GM19463 (cell line): ENCODE results near the gene ARHGAP42.

Experiments used
- ATAC-seq: cut with Tn5 transposase; IDR thresholded peaks from one replicate; pipeline ENCODE4 v1.9.1; 2021; ENCODE audit warnings: mild to moderate bottlenecking, moderate library complexity; ENCODE audit not compliant: unreplicated experiment

Gene ARHGAP42

DNA sequence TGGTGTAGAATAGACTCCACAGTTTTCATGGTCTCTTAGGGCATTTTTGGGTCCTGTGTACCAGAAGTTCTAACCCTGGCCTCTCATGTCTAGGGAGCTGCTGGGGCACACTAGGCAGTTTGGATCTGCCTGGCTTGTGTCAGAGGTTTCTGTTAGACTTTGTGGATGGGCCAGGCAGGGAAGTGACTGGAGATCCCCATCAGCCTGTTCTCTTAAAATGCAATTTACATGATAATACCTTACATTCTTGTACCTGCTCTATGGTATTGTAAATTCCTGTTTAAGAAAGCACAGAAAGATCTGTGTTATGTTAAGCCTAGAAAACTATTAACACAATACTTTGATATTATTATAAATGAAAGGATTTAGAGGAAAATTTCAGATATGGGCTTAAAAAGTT lies 104.0 kb downstream of the ARHGAP42 start:
- ATAC-seq, result no peak

DNA sequence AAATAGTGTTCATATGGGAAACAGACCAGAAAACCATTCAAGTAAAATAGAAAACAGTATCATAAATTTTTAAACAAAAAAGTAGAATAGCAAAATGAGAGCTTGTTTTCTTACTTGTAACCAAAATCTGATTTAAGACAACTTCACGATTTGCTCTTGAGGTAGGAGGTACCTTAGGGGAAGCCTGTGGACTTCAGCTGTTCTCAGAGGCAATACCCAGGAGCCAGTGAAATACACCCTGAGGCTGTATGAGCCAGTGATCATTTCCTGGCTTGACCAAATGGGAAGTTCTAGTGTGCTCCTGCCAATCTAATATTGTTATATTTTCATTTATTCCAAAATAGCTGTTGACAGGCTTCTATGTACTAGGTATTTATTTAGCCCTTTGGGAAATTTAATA lies 104.8 kb downstream of the ARHGAP42 start:
- no peak for ATAC-seq

DNA sequence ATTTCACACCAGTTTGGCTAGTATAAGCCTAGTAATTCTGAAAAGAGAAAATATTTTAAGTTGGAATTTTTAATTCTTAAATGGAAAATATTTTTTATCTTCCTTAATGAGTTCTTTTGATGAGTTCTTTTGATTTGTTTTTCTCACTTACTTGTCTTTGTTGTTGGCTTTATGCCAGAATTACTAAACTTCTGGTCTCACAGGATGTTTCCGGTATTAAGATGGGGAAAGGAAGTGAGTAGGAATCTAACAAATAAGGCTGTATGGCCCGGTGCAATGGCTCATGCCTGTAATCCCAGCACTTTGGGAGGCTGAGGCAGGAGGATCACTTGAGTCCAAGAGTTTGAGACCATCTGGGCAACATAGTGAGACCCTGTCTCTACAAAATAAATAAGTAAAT lies 106.4 kb downstream of the ARHGAP42 start:
- ATAC-seq, result no peak

DNA sequence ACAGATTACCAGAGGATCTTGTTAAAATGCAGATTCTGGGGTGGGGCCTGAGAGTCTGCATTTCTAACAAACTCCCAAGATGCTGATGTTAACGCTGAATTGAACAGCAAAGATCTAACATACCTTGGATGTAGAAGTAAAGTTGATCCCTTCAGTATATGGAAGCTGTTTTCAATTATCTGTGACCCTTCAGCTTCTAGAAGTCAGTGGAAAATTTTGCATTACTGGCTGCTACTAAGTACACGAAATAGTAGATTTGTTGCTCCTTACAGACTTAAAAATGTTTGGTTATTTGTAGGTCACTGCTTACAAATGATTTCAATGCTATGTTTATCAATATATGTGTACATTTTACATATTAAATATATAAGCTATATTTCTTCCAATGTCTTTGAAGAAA lies 107.4 kb downstream of the ARHGAP42 start:
- no peak for ATAC-seq

DNA sequence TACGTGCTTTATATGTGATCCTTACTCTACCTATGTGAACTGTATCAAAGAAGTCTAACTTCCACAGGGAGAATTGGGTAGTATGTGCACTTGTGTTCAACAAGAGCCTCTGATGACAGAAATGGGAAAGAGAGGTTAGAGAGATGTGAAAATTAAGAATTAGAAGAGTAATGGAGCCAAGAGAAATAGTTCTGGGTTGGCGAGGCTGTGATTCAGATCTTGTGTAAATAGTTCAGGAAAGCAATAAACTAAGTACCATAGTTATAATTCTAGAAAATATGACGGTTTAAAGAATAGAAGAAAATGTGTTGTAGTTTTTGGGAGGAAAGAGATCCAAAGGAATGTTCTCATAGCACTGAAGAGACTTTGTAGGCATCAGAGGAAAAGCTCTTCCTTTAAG lies 112.4 kb downstream of the ARHGAP42 start:
- no peak for ATAC-seq

DNA sequence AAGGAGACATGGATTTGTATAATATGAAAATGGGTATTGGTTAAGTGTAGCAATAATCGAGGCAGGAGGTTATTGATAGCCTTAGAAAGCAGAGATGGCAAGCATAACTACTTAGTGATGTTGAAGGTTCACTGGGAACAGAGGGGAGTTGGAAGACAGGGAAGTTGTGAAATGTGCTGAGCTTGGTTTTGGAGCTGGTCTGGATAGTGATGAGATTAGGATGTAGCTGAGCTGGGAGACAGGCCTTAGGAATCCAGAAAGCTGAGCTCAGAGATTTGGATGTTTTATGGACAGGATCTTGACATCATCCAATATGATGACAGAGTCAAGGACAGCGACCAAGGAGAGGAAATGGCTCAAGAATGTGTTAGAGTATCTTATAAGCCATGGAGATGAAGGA lies 113.1 kb downstream of the ARHGAP42 start:
- no peak for ATAC-seq

DNA sequence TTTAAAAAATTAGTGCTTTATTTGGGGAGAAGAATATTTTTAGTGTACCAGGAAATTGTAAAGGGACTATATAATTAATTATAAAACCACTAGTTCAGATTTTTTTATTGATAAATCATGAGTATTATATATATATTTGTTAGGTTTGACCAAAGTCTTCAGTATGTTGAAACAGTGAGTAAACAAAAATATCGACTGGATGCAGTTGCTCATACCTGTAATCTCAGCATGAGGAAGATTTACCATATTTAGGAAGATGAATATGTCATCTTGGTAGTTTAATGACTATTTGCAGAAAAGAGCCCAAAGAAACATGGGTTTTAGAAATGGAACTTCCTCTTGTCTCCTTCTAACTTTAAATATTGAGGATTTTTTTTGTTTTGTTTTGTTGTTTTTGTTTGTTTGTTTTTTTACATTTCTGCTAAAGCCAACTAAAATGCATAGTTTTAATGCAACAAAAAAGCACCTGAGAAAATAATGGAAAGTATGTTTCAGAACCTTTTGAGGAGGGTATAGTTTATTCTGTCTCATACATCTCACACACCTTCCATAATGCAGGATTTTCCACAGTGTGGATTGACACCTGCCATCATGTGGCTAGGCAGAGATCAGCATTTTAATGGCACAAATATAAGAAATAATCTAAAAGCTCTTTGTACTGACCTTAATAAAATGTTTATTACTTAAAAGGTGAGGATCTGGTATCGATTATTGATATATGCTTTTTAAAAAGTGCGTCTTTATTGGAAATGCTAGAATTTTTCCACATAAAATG lies 114.3 kb downstream of the ARHGAP42 start:
- ATAC-seq, result no peak

DNA sequence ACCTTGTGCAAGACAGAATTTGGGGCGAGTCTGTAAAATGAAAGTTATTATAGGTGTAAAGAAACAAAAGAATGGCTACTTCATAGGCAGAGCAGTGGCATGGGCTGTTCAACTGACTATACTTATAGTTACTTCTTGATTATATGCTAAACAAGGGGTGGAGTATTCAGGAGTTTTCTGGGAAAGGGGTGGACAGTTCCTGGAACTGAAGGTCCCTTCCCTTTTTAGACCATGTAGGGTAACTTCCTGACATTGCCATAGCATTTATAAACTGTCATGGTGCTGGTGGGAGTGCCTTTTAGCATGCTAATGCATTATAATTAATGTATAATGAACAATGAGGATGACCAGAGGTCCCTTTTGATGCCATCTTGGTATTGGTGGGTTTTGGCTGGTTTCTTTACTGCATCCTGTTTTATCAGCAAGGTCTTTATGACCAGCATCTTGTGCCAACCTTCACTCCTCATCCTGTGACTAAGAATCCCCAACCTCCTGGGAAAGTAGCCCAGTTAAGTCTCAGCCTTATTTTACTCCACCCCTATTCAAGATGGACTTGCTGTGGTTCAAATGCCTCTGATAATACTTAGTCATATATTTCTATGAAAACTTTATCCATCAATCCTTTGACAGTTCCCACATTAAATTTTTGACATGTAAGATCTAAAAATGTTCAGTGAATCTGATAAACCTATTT lies 118.6 kb downstream of the ARHGAP42 start:
- no peak for ATAC-seq

DNA sequence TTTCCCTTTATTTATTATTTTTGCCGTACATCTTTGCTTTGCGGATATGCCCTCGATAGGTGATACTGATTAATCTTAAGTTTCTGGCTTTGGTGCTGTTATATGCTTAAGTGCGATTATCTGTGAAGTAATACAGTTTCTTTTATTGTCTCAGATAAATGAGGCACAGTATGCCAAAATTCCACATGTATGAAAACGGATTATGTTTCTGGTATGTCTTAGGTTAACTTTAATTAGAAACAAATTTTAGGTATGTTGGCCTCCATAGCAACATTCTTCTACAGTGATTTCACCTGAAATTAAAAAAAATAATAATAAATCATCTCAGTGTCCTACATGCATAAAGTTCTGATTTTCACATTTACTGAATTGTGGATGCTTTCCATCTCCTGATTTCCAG lies 119.2 kb downstream of the ARHGAP42 start:
- ATAC-seq, result no peak

DNA sequence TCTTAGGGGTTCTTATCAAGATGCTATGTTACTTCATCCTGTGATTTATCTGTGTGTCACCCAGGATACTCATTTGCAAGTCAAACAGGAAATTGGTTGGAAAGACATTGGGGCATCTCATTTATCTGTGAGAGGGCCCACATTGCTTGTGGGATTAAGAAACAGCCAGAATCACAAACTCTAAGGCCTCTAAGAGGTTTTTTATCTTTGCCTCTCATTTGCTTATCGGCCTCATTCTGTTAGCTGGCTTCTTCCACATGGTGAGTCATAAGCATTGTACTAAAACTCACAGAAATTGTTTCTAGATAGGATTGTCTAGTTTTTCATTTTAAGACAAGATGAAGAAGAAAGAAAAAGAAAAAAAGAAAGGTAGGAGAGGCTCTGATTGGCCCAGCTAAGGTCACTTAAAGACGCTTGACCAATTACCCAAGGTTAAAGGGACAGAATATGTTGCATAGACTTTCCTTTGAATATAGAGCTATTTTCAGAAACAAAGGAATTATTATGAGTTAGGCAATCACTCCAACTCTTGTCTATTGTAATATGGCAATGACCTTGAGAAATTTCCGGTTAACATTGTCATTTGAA lies 121.9 kb downstream of the ARHGAP42 start:
- no peak for ATAC-seq

DNA sequence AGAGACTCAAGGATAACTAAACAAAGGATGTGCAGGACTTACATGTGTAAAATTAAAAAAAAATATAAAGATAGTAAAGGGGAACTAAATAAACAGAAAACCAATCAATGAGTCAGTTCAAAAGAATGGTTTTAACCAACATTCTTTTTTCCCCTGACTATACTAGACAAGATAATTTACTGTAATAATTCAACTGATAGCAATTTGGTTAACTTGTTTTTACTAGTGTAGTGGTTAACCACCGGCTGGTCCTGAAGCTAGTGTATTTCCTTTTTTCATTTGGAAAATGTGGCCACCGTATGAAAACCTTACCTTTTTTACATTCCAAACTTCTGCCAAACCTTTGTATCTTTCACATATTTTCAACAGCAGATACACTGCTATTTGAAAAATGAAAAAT lies 123.1 kb downstream of the ARHGAP42 start:
- ATAC-seq, result no peak

DNA sequence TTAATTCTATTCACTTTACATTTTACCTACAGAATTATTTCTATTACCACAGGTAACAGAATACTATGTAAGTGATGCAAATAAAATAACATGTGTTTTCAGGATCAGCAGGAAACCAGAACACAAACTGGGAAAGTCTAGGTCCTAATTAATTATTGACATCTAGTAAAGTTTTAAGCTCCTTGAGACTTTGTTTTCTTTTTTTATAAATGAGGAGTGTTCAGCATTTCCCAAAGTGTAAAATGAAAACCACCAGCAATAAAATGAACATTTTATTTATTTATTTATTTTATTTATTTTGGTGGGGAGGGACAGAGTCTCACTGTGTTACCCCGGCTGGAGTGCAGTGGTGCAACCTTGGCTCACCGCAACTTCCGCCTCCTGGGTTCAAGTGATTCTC lies 123.6 kb downstream of the ARHGAP42 start:
- no peak for ATAC-seq

DNA sequence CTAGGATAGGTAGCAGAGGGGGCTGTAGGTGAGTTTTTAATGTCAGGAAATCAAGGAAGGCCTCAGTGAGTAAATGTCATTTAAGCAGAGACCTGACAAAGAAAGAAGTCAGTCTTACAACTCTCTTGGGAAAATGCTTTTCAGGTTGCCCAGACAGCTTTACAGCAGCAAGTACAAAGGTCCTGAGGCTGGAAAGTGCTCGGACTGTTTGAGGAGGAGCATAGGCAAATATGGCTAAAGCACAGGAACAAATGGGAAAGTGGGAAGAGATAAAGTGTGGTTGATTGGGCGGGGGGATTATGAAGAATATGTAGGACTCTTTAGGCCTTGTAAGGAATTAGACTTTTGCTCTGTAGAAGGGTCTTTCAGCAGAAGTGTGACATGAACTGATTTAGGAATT lies 125.4 kb downstream of the ARHGAP42 start:
- no peak for ATAC-seq

DNA sequence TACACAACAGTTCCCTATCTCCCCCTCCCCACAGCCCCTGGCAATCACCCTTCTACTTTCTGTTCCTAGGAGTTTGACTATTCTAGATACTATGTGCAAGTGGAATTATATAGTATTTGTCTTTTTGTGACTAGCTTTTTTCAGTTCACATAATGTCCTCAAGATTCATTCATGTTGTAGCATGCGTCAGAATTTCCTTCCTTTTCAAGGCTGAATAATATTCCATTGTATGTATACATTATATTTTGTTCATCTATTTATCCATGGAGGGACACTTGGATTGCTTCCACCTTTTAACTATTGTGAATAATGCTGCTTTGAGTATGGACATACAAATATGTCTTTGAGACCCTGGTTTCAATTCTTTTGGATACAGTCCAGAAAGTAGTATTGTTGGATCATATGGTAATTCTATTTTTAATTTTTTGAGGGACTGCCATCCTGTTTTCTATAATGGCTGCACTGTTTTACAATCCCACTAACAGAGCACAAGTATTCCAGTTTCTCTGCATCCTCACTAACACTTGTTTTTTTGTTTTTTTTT lies 128.8 kb downstream of the ARHGAP42 start:
- ATAC-seq, result no peak

DNA sequence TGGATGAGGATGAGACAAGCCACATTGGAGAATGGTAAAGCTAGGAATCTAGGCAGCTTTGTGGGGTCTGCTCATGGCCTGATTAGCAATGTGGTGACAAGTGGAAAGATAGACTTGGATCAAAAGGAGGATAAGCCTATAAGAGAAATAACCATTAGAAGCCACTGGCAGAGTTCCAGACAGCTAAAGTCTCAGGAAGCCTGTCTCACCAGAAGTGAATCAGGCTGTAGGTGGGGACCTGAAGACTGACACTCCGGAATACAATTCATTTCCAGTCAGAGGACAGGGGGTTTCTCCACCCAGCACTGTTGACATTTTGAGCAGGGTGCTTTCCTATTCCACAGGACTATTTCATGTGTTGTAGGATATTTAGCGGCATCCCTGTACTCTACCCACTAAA lies 129.7 kb downstream of the ARHGAP42 start:
- ATAC-seq, result no peak

DNA sequence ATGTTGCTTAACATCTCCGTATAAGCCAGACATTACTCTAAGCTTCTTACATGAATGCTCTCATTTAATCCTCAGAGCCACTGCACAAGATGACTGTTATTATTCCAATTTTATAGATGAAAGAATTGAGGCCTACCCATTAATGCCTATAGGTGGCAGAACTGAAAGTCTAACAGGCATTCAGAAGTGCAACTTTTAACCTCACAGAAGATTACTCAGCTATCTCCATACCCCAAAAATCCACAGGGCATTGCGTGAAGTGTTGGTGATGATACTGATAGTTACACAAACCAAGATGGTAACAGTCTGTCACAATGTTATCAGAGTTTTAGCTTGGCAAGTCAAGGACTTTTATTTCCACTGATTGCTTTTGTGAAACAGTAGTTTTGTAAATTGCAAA lies 130.5 kb downstream of the ARHGAP42 start:
- ATAC-seq, result no peak

DNA sequence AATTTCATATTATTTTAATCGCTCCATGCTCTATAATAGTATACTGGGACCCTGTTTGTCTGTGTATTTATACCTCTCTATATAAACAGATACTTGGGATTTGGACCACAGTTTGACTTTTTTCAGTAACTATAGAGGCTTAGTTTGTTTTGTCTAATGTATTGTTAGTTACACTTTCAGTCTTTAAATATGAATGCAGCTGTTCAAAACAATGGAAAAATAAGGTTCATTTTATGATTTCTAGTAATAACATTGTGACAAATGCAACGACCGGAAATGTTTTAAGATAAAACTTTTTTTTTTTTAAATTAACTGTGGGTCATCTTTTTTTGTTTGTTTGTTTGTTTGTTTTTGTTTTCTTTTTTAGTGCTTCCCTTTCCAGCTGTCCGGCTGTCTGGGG lies 133.5 kb downstream of the ARHGAP42 start:
- no peak for ATAC-seq

DNA sequence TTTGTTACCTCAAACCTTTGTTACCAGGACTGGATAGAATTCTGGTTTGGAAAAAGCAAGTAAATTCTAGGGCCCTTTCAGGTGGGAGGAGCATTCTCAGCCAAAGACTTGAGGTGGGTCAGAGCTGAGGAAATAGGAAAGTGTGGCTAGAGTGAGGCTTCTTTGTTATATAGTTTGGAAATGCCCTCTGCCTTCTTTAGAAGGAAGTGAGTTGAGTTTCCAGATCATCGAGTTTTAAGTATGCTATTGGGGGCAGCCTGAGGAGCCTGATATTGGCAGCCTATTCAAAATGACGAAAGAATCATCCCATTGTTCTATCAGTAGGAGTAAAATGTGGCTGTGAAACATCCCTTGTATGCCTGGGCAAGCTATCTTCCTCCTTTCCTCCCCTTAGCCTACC lies 134.1 kb downstream of the ARHGAP42 start:
- ATAC-seq, result no peak

DNA sequence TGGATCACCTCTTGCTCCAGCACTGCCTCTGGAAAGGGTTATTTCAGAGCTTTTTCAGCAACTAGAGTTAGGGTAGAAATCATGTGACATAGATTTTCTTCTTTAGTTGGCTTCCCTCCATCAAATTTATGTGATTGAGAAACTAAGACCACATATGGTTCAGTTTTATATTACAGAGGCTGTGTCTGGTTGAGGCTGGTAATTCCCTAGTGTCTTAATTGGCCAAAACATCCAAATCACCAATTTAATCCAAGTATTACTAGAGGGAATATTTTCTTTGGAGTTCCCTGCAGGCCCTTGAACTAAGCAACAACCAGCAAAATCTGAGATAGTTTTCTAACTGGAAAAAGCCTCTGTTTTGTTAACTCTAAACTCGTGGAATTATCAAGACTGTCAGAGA lies 136.3 kb downstream of the ARHGAP42 start:
- ATAC-seq, result no peak

DNA sequence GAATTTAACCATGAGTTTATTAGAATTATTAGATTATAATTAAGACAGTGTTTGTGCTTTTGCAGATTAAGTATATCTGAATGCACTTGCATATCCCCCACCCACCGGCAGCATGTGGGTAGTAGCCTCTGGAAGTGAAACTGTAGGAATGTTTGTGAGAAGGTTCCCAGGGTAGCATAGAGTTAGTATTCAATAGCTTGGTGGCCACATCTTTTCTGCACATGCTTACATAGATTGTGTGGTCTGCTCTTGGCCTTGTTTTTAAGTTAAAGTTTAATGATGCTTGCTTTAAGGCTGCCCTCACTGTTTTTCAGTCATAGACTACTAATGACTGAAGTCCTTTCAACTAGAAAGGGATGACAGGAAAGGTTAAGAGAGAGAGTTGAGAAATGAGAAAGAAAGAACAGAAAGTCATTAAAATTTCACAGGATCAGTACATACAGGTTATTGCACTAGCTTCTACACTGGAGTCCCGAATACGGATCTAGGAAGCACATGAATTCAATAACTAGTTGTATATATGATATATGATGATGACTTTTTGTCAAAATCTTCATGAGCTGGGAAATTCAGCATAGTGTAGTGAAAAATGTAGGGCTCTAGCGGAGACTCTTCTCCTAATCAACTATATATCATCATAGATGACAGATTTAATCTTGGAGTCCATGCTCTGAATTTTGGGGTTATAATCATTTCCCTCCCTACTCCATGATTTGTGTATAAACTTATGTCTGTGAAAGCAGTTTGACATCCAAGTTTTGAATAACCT lies 137.1 kb downstream of the ARHGAP42 start:
- ATAC-seq, result no peak

DNA sequence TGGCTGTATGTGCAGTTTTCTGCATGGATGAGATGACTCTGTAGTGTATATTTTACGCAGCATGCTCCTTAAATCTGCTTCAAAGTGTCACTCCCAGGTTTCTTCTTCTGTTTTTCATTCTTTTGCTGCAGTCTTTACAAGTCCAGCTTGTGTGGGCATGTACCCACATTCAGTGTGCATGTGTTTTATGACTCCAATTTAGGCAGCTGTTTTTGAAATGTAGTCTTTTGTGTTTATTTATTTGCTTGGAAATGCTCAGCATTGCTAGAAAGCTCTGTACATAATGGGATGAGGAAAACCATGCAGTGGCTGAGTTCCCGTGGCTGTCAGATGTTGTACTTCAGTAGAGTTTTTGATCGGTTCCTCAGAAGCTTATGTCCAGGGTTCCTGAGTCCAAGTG lies 138.5 kb downstream of the ARHGAP42 start:
- ATAC-seq, result no peak
